Measurements from ENCODE around the gene PHLPP1.

The PHLPP1 gene

DNA sequence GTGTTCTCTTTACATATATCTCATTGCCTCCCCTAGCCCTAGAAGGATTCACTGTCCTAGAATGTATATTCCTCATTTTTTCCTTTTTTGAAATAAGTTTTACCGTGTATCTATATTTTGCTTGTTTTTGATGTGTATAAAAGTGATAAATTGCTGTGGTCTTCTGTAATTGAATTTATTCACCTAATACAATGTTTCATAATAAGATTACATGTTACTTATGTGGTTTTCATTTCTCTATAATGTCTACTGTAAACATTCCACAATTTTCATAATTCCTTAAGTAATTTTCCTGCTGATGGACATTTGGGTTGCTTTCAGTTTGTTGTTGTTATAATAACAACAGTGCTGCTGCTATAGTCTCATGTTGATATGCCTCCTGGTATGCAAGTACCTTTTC is 118.2 kb downstream of the PHLPP1 start:
- Histone ChIP-seq H3K27ac (ENCODE audit: low read length) (no peak overlapping the region), H3K9me3 (ENCODE audit: control insufficient read depth in 2 of 2, low read length in 2 of 2) (no peaks in the 10 kb centered on the region), H3K4me1 (ENCODE audit: control insufficient read depth, insufficient read depth, low read length) (no peaks in the 10 kb centered on the region), H3K36me3 (ENCODE audit: control insufficient read depth in 2 of 2, insufficient read depth in 2 of 2, low read length in 2 of 2) (no peaks in the 10 kb centered on the region), H3K4me3 (ENCODE audit: low read length in 2 of 2) (no peak overlapping the region), H3K9ac (ENCODE audit: low read length in 2 of 2) (no peak overlapping the region), H3K27me3 (ENCODE audit: control insufficient read depth in 1 of 2, insufficient read depth in 2 of 2, low read length in 2 of 2) (no peaks in the 10 kb centered on the region)

DNA sequence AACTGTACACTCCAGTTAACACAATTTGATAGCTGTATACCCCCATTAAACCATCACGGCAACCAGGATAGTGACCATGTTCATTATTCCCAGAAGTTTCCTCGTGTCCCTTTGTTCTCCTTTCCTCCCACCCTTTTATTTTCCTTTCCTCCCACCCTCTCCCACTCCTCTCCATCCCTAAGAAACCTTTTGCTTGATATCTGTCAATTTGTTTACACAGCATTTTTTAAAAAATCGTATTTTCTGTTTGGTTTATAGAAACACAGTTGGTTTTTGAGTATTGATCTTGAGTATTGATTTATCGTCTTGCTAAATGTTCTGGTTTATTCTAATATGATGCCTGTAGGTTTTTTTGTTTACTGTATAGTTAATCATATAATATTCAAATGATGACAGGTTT is 119.4 kb downstream of the PHLPP1 start:
- no peaks in the 10 kb centered on the region for H3K9me3 ChIP-seq (ENCODE audit: control insufficient read depth in 2 of 2, low read length in 2 of 2)
- H3K4me1 ChIP-seq (ENCODE audit: control insufficient read depth, insufficient read depth, low read length) = no peaks in the 10 kb centered on the region
- H3K4me3 ChIP-seq (ENCODE audit: low read length in 2 of 2) = no peak overlapping the region
- H3K27ac ChIP-seq (ENCODE audit: low read length) = no peak overlapping the region
- no peak overlapping the region for H3K9ac ChIP-seq (ENCODE audit: low read length in 2 of 2)
- H3K36me3 ChIP-seq (ENCODE audit: control insufficient read depth in 2 of 2, insufficient read depth in 2 of 2, low read length in 2 of 2) = no peaks in the 10 kb centered on the region
- no peaks in the 10 kb centered on the region for H3K27me3 ChIP-seq (ENCODE audit: control insufficient read depth in 1 of 2, insufficient read depth in 2 of 2, low read length in 2 of 2)

DNA sequence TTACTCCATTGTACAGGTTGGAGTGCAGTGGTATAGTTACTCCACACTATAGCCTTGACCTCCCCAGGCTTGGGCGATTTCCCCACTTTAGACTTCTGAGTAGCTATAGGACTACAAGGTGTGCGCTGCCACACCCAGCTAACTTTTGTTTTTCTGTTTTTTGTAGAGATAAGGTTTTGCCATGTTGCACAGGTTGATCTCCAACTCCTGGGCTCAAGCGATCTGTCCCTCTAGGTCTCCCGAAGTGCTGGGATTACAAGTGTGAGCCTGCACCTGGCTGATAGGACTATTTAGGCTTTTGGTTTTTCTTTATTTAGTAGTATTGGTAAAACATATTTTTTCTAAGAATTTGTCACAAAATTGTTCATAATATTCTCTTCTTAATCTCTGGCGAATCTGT is 121.7 kb downstream of the PHLPP1 start:
- no peaks in the 10 kb centered on the region for H3K9me3 ChIP-seq (ENCODE audit: control insufficient read depth in 2 of 2, low read length in 2 of 2)
- H3K36me3 ChIP-seq (ENCODE audit: control insufficient read depth in 2 of 2, insufficient read depth in 2 of 2, low read length in 2 of 2) = no peaks in the 10 kb centered on the region
- no peak overlapping the region for H3K4me3 ChIP-seq (ENCODE audit: low read length in 2 of 2)
- H3K27me3 ChIP-seq (ENCODE audit: control insufficient read depth in 1 of 2, insufficient read depth in 2 of 2, low read length in 2 of 2) = no peaks in the 10 kb centered on the region
- H3K9ac ChIP-seq (ENCODE audit: low read length in 2 of 2) = no peak overlapping the region
- no peaks in the 10 kb centered on the region for H3K4me1 ChIP-seq (ENCODE audit: control insufficient read depth, insufficient read depth, low read length)
- H3K27ac ChIP-seq (ENCODE audit: low read length) = no peak overlapping the region

DNA sequence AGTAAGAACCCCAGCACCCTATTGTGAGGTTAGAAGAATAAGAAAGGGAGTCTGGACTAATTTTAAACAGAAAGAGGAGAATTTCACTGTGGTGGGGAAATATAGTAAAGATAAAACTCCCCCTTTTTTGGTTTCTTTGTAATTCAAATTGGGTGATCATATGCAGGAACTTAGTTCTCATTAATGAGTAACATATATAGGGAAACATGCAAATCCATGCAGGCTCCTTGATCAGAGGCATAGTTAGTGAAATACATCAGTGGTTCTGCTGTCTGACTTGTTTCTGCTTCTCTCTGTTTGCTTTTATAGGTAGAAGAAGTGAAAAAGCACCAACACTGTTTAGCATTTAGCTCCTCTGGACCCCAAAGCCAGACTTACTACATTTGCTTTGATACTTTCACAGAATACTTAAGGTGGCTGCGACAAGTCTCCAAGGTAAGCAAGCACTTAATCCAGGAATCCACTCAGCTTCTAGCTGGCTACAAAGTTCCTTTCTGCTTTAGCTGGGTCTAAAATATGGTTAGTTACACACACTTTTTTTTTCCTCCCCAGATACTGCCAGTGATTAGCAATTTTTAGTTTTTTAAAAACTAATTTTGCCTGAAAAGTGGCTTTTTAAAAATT is 123.2 kb downstream of the PHLPP1 start:
- Histone ChIP-seq H3K9me3 (ENCODE audit: control insufficient read depth in 2 of 2, low read length in 2 of 2) (no peaks in the 10 kb centered on the region), H3K27me3 (ENCODE audit: control insufficient read depth in 1 of 2, insufficient read depth in 2 of 2, low read length in 2 of 2) (no peaks in the 10 kb centered on the region), H3K4me3 (ENCODE audit: low read length in 2 of 2) (no peak overlapping the region), H3K4me1 (ENCODE audit: control insufficient read depth, insufficient read depth, low read length) (no peaks in the 10 kb centered on the region), H3K36me3 (ENCODE audit: control insufficient read depth in 2 of 2, insufficient read depth in 2 of 2, low read length in 2 of 2) (no peaks in the 10 kb centered on the region), H3K27ac (ENCODE audit: low read length) (no peak overlapping the region), H3K9ac (ENCODE audit: low read length in 2 of 2) (no peak overlapping the region)

DNA sequence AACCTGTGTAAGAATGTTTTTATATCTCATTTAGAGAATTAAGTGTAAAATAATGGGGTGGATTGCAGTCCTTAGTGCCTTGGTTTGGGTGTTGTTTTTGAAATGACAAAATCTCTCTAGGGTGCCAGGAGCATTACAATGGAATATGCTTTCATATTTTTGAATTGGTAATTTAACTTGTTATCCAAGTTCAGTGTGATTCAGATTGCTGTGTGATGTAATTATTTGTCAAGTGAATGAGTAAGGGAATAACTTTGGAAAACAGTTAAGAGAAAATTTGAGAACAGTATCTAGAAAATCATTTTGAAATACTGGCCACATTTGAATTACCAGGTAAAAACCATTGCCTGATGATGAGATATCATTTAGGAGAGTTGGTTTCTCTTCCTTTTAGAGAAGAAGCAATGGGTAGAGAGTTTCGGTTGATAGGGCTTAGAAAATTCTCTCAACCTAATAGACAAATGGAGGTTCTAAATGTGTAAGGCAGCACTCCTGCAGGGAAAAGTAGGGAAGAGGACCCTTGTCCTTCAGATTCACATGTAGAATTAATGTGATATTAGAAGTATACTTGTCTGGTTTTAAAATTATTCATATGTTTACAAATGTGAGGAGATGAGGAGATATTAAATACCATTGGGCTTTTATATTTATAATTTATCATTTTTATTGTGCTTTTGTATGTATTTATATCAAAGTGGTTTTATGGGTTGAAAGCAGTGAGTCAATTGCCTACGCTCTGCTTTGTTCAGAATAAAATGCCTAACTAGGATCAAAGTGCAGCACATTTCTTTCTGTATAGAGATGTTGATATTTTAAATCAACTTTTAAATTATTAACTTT is 124.8 kb downstream of the PHLPP1 start:
- Histone ChIP-seq H3K9ac (ENCODE audit: low read length in 2 of 2) (no peak overlapping the region), H3K4me1 (ENCODE audit: control insufficient read depth, insufficient read depth, low read length) (no peaks in the 10 kb centered on the region), H3K36me3 (ENCODE audit: control insufficient read depth in 2 of 2, insufficient read depth in 2 of 2, low read length in 2 of 2) (no peaks in the 10 kb centered on the region), H3K4me3 (ENCODE audit: low read length in 2 of 2) (no peak overlapping the region), H3K9me3 (ENCODE audit: control insufficient read depth in 2 of 2, low read length in 2 of 2) (no peaks in the 10 kb centered on the region), H3K27me3 (ENCODE audit: control insufficient read depth in 1 of 2, insufficient read depth in 2 of 2, low read length in 2 of 2) (no peaks in the 10 kb centered on the region), H3K27ac (ENCODE audit: low read length) (no peak overlapping the region)

DNA sequence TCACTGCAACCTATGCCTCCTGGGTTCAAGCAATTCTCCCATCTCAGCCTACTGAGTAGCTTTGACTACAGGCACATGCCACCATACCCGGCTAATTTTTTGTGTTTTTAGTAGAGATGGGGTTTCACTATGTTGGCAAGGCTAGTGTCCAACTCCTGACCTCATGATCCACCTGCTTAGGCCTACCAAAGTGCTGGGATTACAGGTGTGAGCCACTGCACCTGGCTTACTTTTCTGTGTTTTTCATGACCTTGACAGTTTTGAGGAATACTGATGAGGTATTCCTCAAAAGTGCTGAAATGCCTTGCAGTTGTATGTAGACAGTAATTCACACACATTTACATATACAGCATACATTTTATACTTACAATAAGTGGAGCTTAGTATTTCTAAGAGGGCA is 126.1 kb downstream of the PHLPP1 start:
- no peak overlapping the region for H3K9ac ChIP-seq (ENCODE audit: low read length in 2 of 2)
- H3K27me3 ChIP-seq (ENCODE audit: control insufficient read depth in 1 of 2, insufficient read depth in 2 of 2, low read length in 2 of 2) = no peaks in the 10 kb centered on the region
- H3K4me3 ChIP-seq (ENCODE audit: low read length in 2 of 2) = no peak overlapping the region
- H3K9me3 ChIP-seq (ENCODE audit: control insufficient read depth in 2 of 2, low read length in 2 of 2) = no peaks in the 10 kb centered on the region
- H3K4me1 ChIP-seq (ENCODE audit: control insufficient read depth, insufficient read depth, low read length) = no peaks in the 10 kb centered on the region
- H3K27ac ChIP-seq (ENCODE audit: low read length) = no peak overlapping the region
- H3K36me3 ChIP-seq (ENCODE audit: control insufficient read depth in 2 of 2, insufficient read depth in 2 of 2, low read length in 2 of 2) = no peaks in the 10 kb centered on the region

DNA sequence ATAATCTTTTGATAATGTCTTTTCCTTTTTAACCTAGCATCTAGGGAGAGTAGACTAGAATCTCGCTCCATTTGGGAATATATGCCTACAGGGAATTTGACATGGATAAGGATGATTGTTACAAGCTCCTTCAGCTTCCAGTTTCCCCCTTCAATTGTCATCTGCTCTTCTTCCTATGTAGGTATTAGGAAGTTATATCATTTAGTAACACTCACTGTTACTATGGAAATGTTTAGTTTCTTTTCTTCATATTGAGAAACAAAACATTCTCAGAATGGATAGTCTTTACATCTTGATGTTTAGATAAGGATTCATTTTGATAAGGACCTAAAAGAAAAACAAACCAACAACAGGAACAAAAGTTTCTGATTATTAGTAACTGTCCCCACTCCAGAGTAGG is 127.6 kb downstream of the PHLPP1 start:
- no peak overlapping the region for H3K4me3 ChIP-seq (ENCODE audit: low read length in 2 of 2)
- no peaks in the 10 kb centered on the region for H3K4me1 ChIP-seq (ENCODE audit: control insufficient read depth, insufficient read depth, low read length)
- no peak overlapping the region for H3K9ac ChIP-seq (ENCODE audit: low read length in 2 of 2)
- H3K36me3 ChIP-seq (ENCODE audit: control insufficient read depth in 2 of 2, insufficient read depth in 2 of 2, low read length in 2 of 2) = no peaks in the 10 kb centered on the region
- H3K27ac ChIP-seq (ENCODE audit: low read length) = no peak overlapping the region
- H3K9me3 ChIP-seq (ENCODE audit: control insufficient read depth in 2 of 2, low read length in 2 of 2) = no peaks in the 10 kb centered on the region
- no peaks in the 10 kb centered on the region for H3K27me3 ChIP-seq (ENCODE audit: control insufficient read depth in 1 of 2, insufficient read depth in 2 of 2, low read length in 2 of 2)

DNA sequence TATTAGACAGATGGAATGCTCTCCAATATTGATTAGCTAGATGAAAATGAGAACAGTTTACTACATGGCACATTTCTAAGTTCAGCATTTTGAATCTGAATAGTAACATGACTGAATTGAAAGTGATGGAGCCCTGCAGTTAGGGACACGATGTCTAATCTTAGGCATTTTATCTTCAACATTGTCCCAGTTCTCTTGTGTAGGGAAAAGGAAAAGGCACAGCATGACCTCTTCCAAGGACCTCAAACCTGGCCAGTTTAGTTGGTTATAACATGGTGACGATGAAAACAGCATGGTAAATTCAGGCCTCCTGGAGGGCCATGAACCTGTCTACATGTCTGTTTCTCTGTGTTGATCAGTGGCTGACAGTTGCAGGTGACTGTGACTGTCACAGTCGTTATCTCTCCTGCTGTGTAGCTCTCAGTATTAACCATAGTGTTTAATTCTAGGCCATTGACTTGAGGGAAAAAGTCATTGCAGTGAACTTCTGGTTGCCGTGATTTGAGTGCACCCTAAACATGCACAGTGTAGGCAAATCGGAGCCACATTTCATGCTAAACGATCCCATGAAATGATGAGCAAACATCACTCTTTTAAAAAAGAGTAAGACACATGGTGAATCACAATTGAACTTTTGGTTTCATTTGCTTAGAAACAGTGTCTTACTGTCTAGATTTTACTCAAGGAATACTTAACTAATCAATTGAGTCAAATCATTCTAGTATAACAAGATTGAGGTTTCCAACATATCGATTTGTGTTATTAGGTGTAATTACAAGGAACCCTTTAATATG is 129.7 kb downstream of the PHLPP1 start:
- Histone ChIP-seq H3K4me3 (ENCODE audit: low read length in 2 of 2) (no peak overlapping the region), H3K27me3 (ENCODE audit: control insufficient read depth in 1 of 2, insufficient read depth in 2 of 2, low read length in 2 of 2) (no peaks in the 10 kb centered on the region), H3K4me1 (ENCODE audit: control insufficient read depth, insufficient read depth, low read length) (no peaks in the 10 kb centered on the region), H3K36me3 (ENCODE audit: control insufficient read depth in 2 of 2, insufficient read depth in 2 of 2, low read length in 2 of 2) (no peaks in the 10 kb centered on the region), H3K9me3 (ENCODE audit: control insufficient read depth in 2 of 2, low read length in 2 of 2) (no peaks in the 10 kb centered on the region), H3K27ac (ENCODE audit: low read length) (no peak overlapping the region), H3K9ac (ENCODE audit: low read length in 2 of 2) (no peak overlapping the region)

DNA sequence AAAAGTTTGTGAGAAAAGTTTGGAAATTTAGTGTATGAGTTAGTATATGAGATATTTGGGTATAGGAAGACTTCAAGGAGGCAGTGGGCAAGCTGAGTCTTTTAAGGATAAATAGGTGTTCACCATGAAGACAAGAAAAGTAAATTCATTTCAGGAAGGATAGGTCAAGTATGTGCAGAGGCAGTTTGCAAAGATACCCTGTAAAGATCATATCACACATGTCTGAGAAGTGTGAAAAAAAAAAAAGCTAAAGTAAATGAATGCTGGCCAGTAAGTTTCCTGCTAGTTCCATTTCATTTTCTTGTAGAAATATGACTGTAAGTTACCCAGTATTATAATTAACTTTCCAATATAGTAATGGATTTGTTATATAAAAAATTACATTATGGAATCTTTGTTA is 131.0 kb downstream of the PHLPP1 start:
- H3K27ac ChIP-seq (ENCODE audit: low read length) = no peak overlapping the region
- no peaks in the 10 kb centered on the region for H3K9me3 ChIP-seq (ENCODE audit: control insufficient read depth in 2 of 2, low read length in 2 of 2)
- no peaks in the 10 kb centered on the region for H3K4me1 ChIP-seq (ENCODE audit: control insufficient read depth, insufficient read depth, low read length)
- H3K27me3 ChIP-seq (ENCODE audit: control insufficient read depth in 1 of 2, insufficient read depth in 2 of 2, low read length in 2 of 2) = no peaks in the 10 kb centered on the region
- H3K4me3 ChIP-seq (ENCODE audit: low read length in 2 of 2) = no peak overlapping the region
- no peak overlapping the region for H3K9ac ChIP-seq (ENCODE audit: low read length in 2 of 2)
- no peaks in the 10 kb centered on the region for H3K36me3 ChIP-seq (ENCODE audit: control insufficient read depth in 2 of 2, insufficient read depth in 2 of 2, low read length in 2 of 2)

DNA sequence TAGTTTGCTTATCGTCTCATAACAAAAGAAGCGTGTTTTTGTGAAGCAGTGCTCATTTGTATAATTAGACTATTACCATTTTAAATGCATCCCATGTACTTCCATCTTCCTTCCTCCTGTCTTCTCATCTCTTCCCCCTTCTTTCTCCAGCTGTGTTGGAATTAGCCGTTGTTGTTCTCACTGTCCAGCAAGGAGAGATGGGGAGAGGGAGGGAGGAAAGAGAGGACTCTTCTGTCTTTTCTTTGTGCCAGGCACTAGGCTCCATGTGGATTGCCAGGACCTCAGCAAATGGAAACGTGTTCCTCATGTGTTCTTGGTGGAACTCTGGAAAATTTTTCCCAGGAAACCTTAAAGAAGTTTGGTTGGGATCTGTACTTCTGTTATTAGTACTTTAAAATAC is 131.7 kb downstream of the PHLPP1 start:
- Histone ChIP-seq H3K27me3 (ENCODE audit: control insufficient read depth in 1 of 2, insufficient read depth in 2 of 2, low read length in 2 of 2) (no peaks in the 10 kb centered on the region), H3K27ac (ENCODE audit: low read length) (no peak overlapping the region), H3K9me3 (ENCODE audit: control insufficient read depth in 2 of 2, low read length in 2 of 2) (no peaks in the 10 kb centered on the region), H3K36me3 (ENCODE audit: control insufficient read depth in 2 of 2, insufficient read depth in 2 of 2, low read length in 2 of 2) (no peaks in the 10 kb centered on the region), H3K9ac (ENCODE audit: low read length in 2 of 2) (no peak overlapping the region), H3K4me3 (ENCODE audit: low read length in 2 of 2) (no peak overlapping the region), H3K4me1 (ENCODE audit: control insufficient read depth, insufficient read depth, low read length) (no peaks in the 10 kb centered on the region)
